Activated naive CD4-positive, alpha-beta T cell treated with anti-CD3 and anti-CD28 coated beads for 36 hours (primary cell): Measurements from ENCODE around the gene BTBD9. TPM values are rescaled to one million over a fixed set of nuclear protein-coding genes. Genes with fewer than 3 reads are reported as not detected.

ENCODE experiments used
- CTCF ChIA-PET: fragments of 350-600 bp; sonication (Branson Sonifier 250); formaldehyde crosslinking; loops from one replicate; lab custom pipeline; 2021; ENCODE audit warnings: antibody characterized with exemption; lab: Charles Lee
- DNase-seq: peaks from one replicate; pipeline ENCODE4 v3.0.0-alpha.2; 2020
- H3K27ac Mint-ChIP-seq: one replicate; pipeline ENCODE4 v1.8.0; 2021; ENCODE audit warnings: mild to moderate bottlenecking, mixed read lengths
- H3K27me3 Mint-ChIP-seq: one replicate; pipeline ENCODE4 v1.8.0; 2021; ENCODE audit warnings: low read depth, mixed read lengths
- H3K36me3 Mint-ChIP-seq: one replicate; pipeline ENCODE4 v1.8.0; 2021; ENCODE audit warnings: low read depth, mixed read lengths
- H3K4me1 Mint-ChIP-seq: one replicate; pipeline ENCODE4 v1.8.0; 2021; ENCODE audit warnings: low read depth, mixed read lengths
- H3K4me3 Mint-ChIP-seq: one replicate; pipeline ENCODE4 v1.8.0; 2021; ENCODE audit warnings: mild to moderate bottlenecking, moderate library complexity, mixed read lengths
- H3K9me3 Mint-ChIP-seq: one replicate; pipeline ENCODE4 v1.8.0; 2021; ENCODE audit warnings: mixed read lengths
- intact Hi-C: fragments of 100-400 bp; cut with micrococcal nuclease; formaldehyde crosslinking; loops from one replicate; pipeline ENCODE4 v1.15.1; 2023
- total RNA-seq, 2 experiments: library from RNA; stranded (reverse); gene quantifications; one replicate each; pipeline ENCODE4 v1.2.3, GENCODE V29; 2021

The BTBD9 gene
- total RNA-seq, 2 experiments from 2014 or later: 9.5 to 11.1 TPM

GRCh38 chr6:38239719-38240451 lies 399.8 kb downstream of the BTBD9 start:
- Mint-ChIP-seq H3K27ac (no peak overlapping the region), H3K27me3 (no peaks in the 10 kb centered on the region), H3K36me3 (peaks cover 3% of the 10 kb centered on the region), H3K4me3 (no peak overlapping the region), H3K9me3 (no peaks in the 10 kb centered on the region), H3K4me1 (no peaks in the 10 kb centered on the region)
- DNase-seq: no peak
- intact Hi-C loops: no loop called here
- CTCF ChIA-PET: no interaction called here

GRCh38 chr6:38236631-38237030 lies 403.1 kb downstream of the BTBD9 start:
- CTCF ChIA-PET: no interaction called here
- intact Hi-C loops: no loop called here
- Mint-ChIP-seq H3K9me3 (no peaks in the 10 kb centered on the region), H3K36me3 (no peaks in the 10 kb centered on the region), H3K4me3 (no peak overlapping the region), H3K27ac (no peak overlapping the region), H3K4me1 (no peaks in the 10 kb centered on the region), H3K27me3 (no peaks in the 10 kb centered on the region)
- DNase-seq: no peak

- peaks cover 3% of the 10 kb centered on the region for H3K36me3 Mint-ChIP-seq
- no peaks in the 10 kb centered on the region for H3K9me3 Mint-ChIP-seq
- DNase-seq: no peak
- CTCF ChIA-PET: no interaction called here
- no peak overlapping the region for H3K4me3 Mint-ChIP-seq
- no peaks in the 10 kb centered on the region for H3K27me3 Mint-ChIP-seq
- intact Hi-C loops: no loop called here
- no peak overlapping the region for H3K27ac Mint-ChIP-seq
- no peaks in the 10 kb centered on the region for H3K4me1 Mint-ChIP-seq
Measured at GRCh38 chr6:38234934-38235682, 404.6 kb downstream of the BTBD9 start.

GRCh38 chr6:38234141-38234540 lies 405.6 kb downstream of the BTBD9 start:
- no peaks in the 10 kb centered on the region for H3K9me3 Mint-ChIP-seq
- no peak overlapping the region for H3K27ac Mint-ChIP-seq
- CTCF ChIA-PET: no interaction called here
- peaks cover 3% of the 10 kb centered on the region for H3K36me3 Mint-ChIP-seq
- no peak for DNase-seq
- H3K4me1 Mint-ChIP-seq: no peaks in the 10 kb centered on the region
- intact Hi-C loops: no loop called here
- H3K4me3 Mint-ChIP-seq: no peak overlapping the region
- H3K27me3 Mint-ChIP-seq: no peaks in the 10 kb centered on the region

- H3K4me3 Mint-ChIP-seq: no peak overlapping the region
- H3K4me1 Mint-ChIP-seq: no peaks in the 10 kb centered on the region
- no peaks in the 10 kb centered on the region for H3K9me3 Mint-ChIP-seq
- no peak overlapping the region for H3K27ac Mint-ChIP-seq
- intact Hi-C loops: no loop called here
- no peaks in the 10 kb centered on the region for H3K27me3 Mint-ChIP-seq
- no peak for DNase-seq
- H3K36me3 Mint-ChIP-seq: peaks cover 3% of the 10 kb centered on the region
- CTCF ChIA-PET: no interaction called here
Measured at GRCh38 chr6:38233161-38233791, 406.5 kb downstream of the BTBD9 start.

GRCh38 chr6:38225766-38226165 lies 414.0 kb downstream of the BTBD9 start:
- Mint-ChIP-seq H3K4me1 (no peaks in the 10 kb centered on the region), H3K9me3 (no peaks in the 10 kb centered on the region), H3K27me3 (no peaks in the 10 kb centered on the region), H3K27ac (no peak overlapping the region), H3K4me3 (no peak overlapping the region), H3K36me3 (peaks cover 3% of the 10 kb centered on the region)
- no peak for DNase-seq
- CTCF ChIA-PET: no interaction called here
- intact Hi-C loops: no loop called here

- Mint-ChIP-seq H3K36me3 (no peaks in the 10 kb centered on the region), H3K27me3 (no peaks in the 10 kb centered on the region), H3K4me1 (peaks cover 2% of the 10 kb centered on the region), H3K9me3 (no peaks in the 10 kb centered on the region), H3K4me3 (no peak overlapping the region), H3K27ac (no peak overlapping the region)
- CTCF ChIA-PET: no interaction called here
- no peak for DNase-seq
- intact Hi-C loops: no loop called here
Measured at GRCh38 chr6:38221251-38221650, 418.5 kb downstream of the BTBD9 start.

GRCh38 chr6:38220069-38220723 lies 419.5 kb downstream of the BTBD9 start:
- no peaks in the 10 kb centered on the region for H3K9me3 Mint-ChIP-seq
- no peak overlapping the region for H3K27ac Mint-ChIP-seq
- intact Hi-C loops: no loop called here
- H3K4me3 Mint-ChIP-seq: no peak overlapping the region
- H3K36me3 Mint-ChIP-seq: no peaks in the 10 kb centered on the region
- peaks cover 4% of the 10 kb centered on the region for H3K4me1 Mint-ChIP-seq
- H3K27me3 Mint-ChIP-seq: no peaks in the 10 kb centered on the region
- DNase-seq: no peak
- CTCF ChIA-PET: no interaction called here

- H3K27me3 Mint-ChIP-seq: no peaks in the 10 kb centered on the region
Measured at GRCh38 chr6:38218235-38218634, 421.5 kb downstream of the BTBD9 start.

GRCh38 chr6:38216451-38216850 lies 423.3 kb downstream of the BTBD9 start:
- H3K4me3 Mint-ChIP-seq: no peak overlapping the region

More at GRCh38 chr6:38218235-38218634, 421.5 kb downstream of the BTBD9 start:
- CTCF ChIA-PET: interaction anchor here (0.7 kb wide), 1 partner anchor 194 kb away, joined by 3 read pairs; no protein-coding TSS in a partner anchor
- Mint-ChIP-seq H3K4me3 (no peak overlapping the region), H3K4me1 (peaks cover 4% of the 10 kb centered on the region), H3K9me3 (no peaks in the 10 kb centered on the region), H3K36me3 (no peaks in the 10 kb centered on the region), H3K27ac (no peak overlapping the region)
- intact Hi-C loops: no loop called here
- DNase-seq: no peak

GRCh38 chr6:38215651-38216311 lies 423.9 kb downstream of the BTBD9 start:
- H3K36me3 Mint-ChIP-seq: no peaks in the 10 kb centered on the region
- H3K4me1 Mint-ChIP-seq: peaks cover 4% of the 10 kb centered on the region
- CTCF ChIA-PET: interaction anchor here (0.8 kb wide), 1 partner anchor 354 kb away, joined by 3 read pairs; no protein-coding TSS in a partner anchor
- DNase-seq: no peak
- H3K9me3 Mint-ChIP-seq: no peaks in the 10 kb centered on the region
- H3K4me3 Mint-ChIP-seq: no peak overlapping the region
- H3K27me3 Mint-ChIP-seq: no peaks in the 10 kb centered on the region
- H3K27ac Mint-ChIP-seq: no peak overlapping the region
- intact Hi-C loops: no loop called here

More at GRCh38 chr6:38216451-38216850, 423.3 kb downstream of the BTBD9 start:
- CTCF ChIA-PET: no interaction called here
- intact Hi-C loops: no loop called here
- Mint-ChIP-seq H3K27ac (no peak overlapping the region), H3K27me3 (no peaks in the 10 kb centered on the region), H3K9me3 (no peaks in the 10 kb centered on the region), H3K4me1 (peaks cover 4% of the 10 kb centered on the region), H3K36me3 (no peaks in the 10 kb centered on the region)
- DNase-seq: no peak

- H3K9me3 Mint-ChIP-seq: no peaks in the 10 kb centered on the region
- no peak overlapping the region for H3K4me3 Mint-ChIP-seq
- CTCF ChIA-PET: interaction anchor here (0.8 kb wide), 1 partner anchor 354 kb away, joined by 3 read pairs; no protein-coding TSS in a partner anchor
- DNase-seq: no peak
- H3K27me3 Mint-ChIP-seq: no peaks in the 10 kb centered on the region
- peaks cover 4% of the 10 kb centered on the region for H3K4me1 Mint-ChIP-seq
- H3K27ac Mint-ChIP-seq: no peak overlapping the region
- H3K36me3 Mint-ChIP-seq: no peaks in the 10 kb centered on the region
- intact Hi-C loops: no loop called here
Measured at GRCh38 chr6:38215225-38215624, 424.5 kb downstream of the BTBD9 start.
